SU-DHL-6 (cell line): ENCODE measurements around the gene HMG20A.

Experiments
- H2AFZ ChIP-seq: fragments of 200-600 bp; sonication (generic); 2 replicates; pipeline ENCODE4 v1.6.1; 2014; ENCODE audit warnings: low read depth, mild to moderate bottlenecking, moderate library complexity, mixed read lengths, antibody characterized with exemption, low read length; ENCODE audit not compliant: severe bottlenecking
- H3F3A ChIP-seq: fragments of 200-600 bp; shearing (Covaris generic); 2 replicates; pipeline ENCODE4 v1.6.0; 2016; ENCODE audit warnings: antibody characterized with exemption, mild to moderate bottlenecking; ENCODE audit not compliant: insufficient read depth
- H3K27ac ChIP-seq: fragments of 200-600 bp; sonication (generic); 2 replicates; pipeline ENCODE4 v1.5.1; 2016; ENCODE audit warnings: low read depth, mild to moderate bottlenecking, low read length, moderate library complexity, mixed read lengths
- H3K27me3 ChIP-seq: fragments of 200-600 bp; sonication (generic), shearing (Covaris generic); 2 replicates; pipeline ENCODE4 v1.6.0; 2014; ENCODE audit warnings: mild to moderate bottlenecking, low read length
- H3K36me3 ChIP-seq: fragments of 200-600 bp; sonication (generic); 2 replicates; pipeline ENCODE4 v1.6.1; 2014; ENCODE audit warnings: mild to moderate bottlenecking, low read length, mixed read lengths
- H3K4me2 ChIP-seq: fragments of 300-600, 200-600 bp; shearing (Covaris generic), sonication (generic); 2 replicates; pipeline ENCODE4 v1.6.0; 2014; ENCODE audit warnings: low read length, low read depth, mild to moderate bottlenecking; ENCODE audit not compliant: poor library complexity, severe bottlenecking
- H3K4me3 ChIP-seq: fragments of 200-600 bp; sonication (generic); 2 replicates; pipeline ENCODE4 v1.5.1; 2014; ENCODE audit warnings: antibody characterized with exemption, low read length, mild to moderate bottlenecking, mixed read lengths; ENCODE audit not compliant: insufficient read depth, poor library complexity, severe bottlenecking
- H3K79me2 ChIP-seq: fragments of 200-600 bp; sonication (generic); 2 replicates; pipeline ENCODE4 v1.6.1; 2014; ENCODE audit warnings: mild to moderate bottlenecking, low read length, moderate library complexity; ENCODE audit not compliant: insufficient read depth
- H3K9ac ChIP-seq: fragments of 200-600 bp; sonication (generic); 2 replicates; pipeline ENCODE4 v1.7.0; 2014; ENCODE audit warnings: mild to moderate bottlenecking, low read length
- H3K9me2 ChIP-seq: fragments of 200-600 bp; sonication (generic); replicated peaks from 2 replicates; pipeline ENCODE4 v1.6.1; 2014; ENCODE audit warnings: low read length; ENCODE audit not compliant: insufficient read depth
- H3K9me3 ChIP-seq: fragments of 200-600 bp; sonication (generic); 2 replicates; pipeline ENCODE4 v1.6.1; 2014; ENCODE audit warnings: low read length, mixed read lengths; ENCODE audit not compliant: insufficient read depth
- H4K20me1 ChIP-seq: fragments of 200-600 bp; sonication (generic); 2 replicates; pipeline ENCODE4 v1.6.1; 2014; ENCODE audit warnings: low read depth, mild to moderate bottlenecking, antibody characterized with exemption, low read length, moderate library complexity, mixed read lengths
- CTCF ChIP-seq: fragments of 200-600 bp; sonication (generic); IDR thresholded peaks from one replicate; pipeline ENCODE4 v1.5.1; 2017; ENCODE audit warnings: antibody characterized with exemption, mild to moderate bottlenecking, low read length, moderate library complexity; ENCODE audit not compliant: insufficient read depth, poor library complexity, severe bottlenecking
- EZH2phosphoT487 ChIP-seq: fragments of 200-600 bp; sonication (generic), shearing (Covaris generic); conservative IDR thresholded peaks from 2 replicates; pipeline ENCODE4 v1.6.1; 2018; ENCODE audit warnings: mild to moderate bottlenecking, antibody characterized with exemption, low read length, moderate library complexity, mixed read lengths

HMG20A gene

GRCh38 chr15:77493324-77493907 is 72.7 kb downstream of the HMG20A start:
- Histone ChIP-seq H3K27me3 (no peaks in the 10 kb centered on the region), H3K27ac (no peak overlapping the region), H3K9me2 (no peaks in the 10 kb centered on the region), H3K9me3 (no peaks in the 10 kb centered on the region), H3F3A (no peaks in the 10 kb centered on the region), H2AFZ (no peak overlapping the region), H3K79me2 (no peaks in the 10 kb centered on the region), H3K36me3 (no peaks in the 10 kb centered on the region), H4K20me1 (no peaks in the 10 kb centered on the region), H3K4me2 (no peak overlapping the region), H3K9ac (no peak overlapping the region), H3K4me3 (no peak overlapping the region)
- TF ChIP-seq CTCF (no peak), EZH2phosphoT487 (no peak)

DNA sequence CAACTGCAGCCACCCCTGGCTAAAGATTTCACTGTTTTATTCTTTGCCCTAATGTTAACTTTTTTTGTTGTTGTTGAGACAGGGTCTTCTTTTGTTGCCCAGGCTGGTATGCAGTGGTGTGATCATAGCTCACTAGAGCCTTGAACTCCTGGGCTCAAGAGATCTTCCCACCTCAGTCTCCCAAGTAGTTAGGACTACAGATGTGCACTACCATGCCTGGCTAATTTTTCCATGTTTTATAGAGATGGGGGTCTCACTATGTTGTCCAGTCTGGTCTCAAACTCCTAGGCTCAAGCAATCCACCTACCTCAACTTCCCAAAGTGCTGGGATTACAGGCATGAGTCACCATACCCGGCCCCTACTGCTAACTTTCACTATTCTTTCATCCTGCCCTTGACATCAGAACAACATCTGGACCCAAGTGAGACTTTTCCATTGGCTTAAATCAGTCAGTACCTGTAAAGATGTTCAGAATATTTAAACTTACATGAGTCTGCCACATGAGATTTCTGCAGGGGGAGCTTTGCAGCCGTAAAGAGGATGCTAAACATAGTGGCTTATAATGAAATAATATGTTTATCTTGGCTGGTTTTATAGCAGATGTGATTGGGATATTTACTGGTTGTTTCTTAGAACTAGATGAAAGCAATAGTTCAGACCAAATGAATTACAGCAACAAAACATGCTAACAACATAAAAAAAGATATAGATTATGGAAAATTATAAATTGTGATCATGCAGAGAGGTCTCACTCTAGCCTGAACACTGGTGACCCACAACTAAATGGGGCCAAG is 73.6 kb downstream of the HMG20A start:
- H3K36me3 ChIP-seq = no peaks in the 10 kb centered on the region
- no peak overlapping the region for H3K4me3 ChIP-seq
- no peaks in the 10 kb centered on the region for H3K27me3 ChIP-seq
- no peak for TF ChIP-seq CTCF
- TF ChIP-seq EZH2phosphoT487 = no peak
- H4K20me1 ChIP-seq = no peaks in the 10 kb centered on the region
- H3K79me2 ChIP-seq = no peaks in the 10 kb centered on the region
- H3K9me3 ChIP-seq = no peaks in the 10 kb centered on the region
- no peak overlapping the region for H3K4me2 ChIP-seq
- no peaks in the 10 kb centered on the region for H3K9me2 ChIP-seq
- H3K9ac ChIP-seq = no peak overlapping the region
- H2AFZ ChIP-seq = no peak overlapping the region
- no peak overlapping the region for H3K27ac ChIP-seq
- H3F3A ChIP-seq = no peaks in the 10 kb centered on the region

- no peaks in the 10 kb centered on the region for H3K9me2 ChIP-seq
- H2AFZ ChIP-seq = no peak overlapping the region
- no peak overlapping the region for H3K4me2 ChIP-seq
- H3K4me3 ChIP-seq = no peak overlapping the region
- H3K79me2 ChIP-seq = no peaks in the 10 kb centered on the region
- no peak overlapping the region for H3K27ac ChIP-seq
- H3K36me3 ChIP-seq = no peaks in the 10 kb centered on the region
- no peaks in the 10 kb centered on the region for H4K20me1 ChIP-seq
- no peaks in the 10 kb centered on the region for H3F3A ChIP-seq
- no peak overlapping the region for H3K9ac ChIP-seq
- no peak for TF ChIP-seq CTCF
- no peak for TF ChIP-seq EZH2phosphoT487
- H3K27me3 ChIP-seq = no peaks in the 10 kb centered on the region
- no peaks in the 10 kb centered on the region for H3K9me3 ChIP-seq
These were observed 74.3 kb downstream of the HMG20A start for GRCh38 chr15:77494964-77495363.
